ENCODE results near the gene MRPL54.

The MRPL54 gene

DNA sequence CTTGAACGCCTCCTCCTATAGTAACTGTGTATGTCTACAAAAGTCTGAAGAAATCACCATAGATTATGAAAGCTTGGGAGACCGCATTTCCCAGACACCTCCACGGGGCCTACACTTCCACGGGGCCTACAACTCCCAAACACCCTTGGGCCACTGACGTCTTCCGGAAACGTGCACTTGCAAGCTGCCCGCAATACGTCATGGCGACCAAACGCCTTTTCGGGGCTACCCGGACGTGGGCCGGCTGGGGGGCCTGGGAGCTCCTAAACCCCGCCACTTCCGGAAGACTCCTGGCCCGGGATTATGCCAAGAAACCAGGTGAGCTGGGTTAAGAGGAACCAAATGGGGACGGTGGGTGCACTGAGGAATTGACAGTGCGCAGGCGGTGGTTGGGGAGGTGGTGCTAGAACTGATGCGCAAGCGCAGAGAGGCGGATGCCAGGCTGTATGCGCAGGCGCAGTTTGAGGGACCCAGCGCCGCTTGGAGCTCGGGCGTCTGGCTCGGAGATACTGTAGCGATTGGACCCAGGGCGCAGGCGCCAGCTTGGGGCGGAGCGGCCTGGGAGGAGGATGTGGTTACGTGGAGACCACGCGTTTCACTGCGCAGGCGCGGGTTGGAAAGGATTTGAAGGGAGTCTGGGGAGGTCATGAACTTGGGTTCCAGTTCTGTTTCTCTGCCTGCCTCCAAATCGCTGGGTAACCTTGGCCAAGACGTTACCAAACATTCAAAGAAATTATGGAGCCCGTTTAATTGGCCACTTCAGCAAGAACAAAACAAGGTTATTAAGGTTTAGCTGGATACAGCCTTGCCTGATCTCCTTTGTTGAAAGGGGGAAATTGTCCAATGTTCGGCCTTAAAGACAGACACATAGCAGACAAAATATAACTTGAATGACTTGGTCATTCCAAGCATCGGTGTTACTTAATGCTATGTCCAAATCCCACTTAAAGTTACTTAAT, at the start of gene MRPL54:
Gene MRPL54 (plus strand): TSS at position 182 of the 959 bp plus-strand sequence. CDS start 19 bp downstream, at position 201.
- H3K4me3 ChIP-seq (ENCODE audit: low read depth, low read length): peak within 1 kb of the TSS; percentile 98
- TF ChIP-seq, protein P1, sequence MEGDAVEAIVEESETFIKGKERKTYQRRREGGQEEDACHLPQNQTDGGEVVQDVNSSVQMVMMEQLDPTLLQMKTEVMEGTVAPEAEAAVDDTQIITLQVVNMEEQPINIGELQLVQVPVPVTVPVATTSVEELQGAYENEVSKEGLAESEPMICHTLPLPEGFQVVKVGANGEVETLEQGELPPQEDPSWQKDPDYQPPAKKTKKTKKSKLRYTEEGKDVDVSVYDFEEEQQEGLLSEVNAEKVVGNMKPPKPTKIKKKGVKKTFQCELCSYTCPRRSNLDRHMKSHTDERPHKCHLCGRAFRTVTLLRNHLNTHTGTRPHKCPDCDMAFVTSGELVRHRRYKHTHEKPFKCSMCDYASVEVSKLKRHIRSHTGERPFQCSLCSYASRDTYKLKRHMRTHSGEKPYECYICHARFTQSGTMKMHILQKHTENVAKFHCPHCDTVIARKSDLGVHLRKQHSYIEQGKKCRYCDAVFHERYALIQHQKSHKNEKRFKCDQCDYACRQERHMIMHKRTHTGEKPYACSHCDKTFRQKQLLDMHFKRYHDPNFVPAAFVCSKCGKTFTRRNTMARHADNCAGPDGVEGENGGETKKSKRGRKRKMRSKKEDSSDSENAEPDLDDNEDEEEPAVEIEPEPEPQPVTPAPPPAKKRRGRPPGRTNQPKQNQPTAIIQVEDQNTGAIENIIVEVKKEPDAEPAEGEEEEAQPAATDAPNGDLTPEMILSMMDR (IDR thresholded peaks at IDR 0.05; ENCODE audit: low read depth, low read length): no peak

DNA sequence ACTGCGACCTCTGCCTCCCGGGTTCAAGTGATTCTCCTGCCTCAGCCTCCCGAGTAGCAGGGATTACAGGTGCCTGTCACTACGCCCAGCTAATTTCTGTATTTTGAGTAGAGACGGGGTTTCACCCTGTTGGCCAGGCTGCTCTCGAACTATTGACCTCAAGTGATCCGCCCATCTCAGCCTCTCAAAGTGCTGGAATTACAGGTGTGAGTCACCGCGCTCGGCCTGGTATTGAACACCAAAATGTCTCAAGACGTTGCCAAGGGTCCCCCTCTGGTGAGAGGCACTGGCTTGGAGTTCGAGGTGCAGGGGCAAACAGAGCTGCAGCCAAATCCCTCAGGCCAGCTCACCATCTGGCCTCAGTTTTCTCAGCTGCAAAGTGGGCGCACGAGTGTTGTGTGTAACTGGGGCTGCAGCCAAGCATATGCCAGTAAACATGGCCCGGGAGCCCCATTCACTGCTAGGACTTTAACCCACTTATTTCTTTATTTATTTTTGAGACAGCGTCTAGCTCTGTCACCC, 46.3 kb upstream of the MRPL54 start:
- TF ChIP-seq, protein P1 (IDR thresholded peaks at IDR 0.05; ENCODE audit: low read depth, low read length): no peak
- no peak overlapping the region for H3K4me3 ChIP-seq (ENCODE audit: low read depth, low read length)

DNA sequence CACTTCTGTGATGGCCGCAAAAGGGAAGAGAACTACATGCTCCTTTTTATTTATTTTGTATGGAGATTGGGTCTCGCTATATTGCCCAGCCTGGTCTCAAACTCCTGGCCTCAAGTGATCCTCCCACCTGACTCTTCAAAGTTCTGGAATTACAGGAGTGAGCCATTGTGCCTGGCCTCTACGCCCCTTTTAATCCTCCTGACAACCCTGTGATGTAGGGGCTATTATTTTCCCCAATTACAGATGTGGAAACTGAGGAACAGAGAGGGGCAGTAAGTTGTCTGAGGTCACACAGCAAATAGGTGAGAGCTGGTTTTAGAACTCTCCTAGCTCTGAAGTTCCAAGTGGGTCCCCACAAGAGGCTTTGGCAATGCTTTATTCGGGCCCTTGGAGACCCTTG, 42.6 kb upstream of the MRPL54 start:
- H3K4me3 ChIP-seq (ENCODE audit: low read depth, low read length): no peak overlapping the region
- TF ChIP-seq, protein P1 (IDR thresholded peaks at IDR 0.05; ENCODE audit: low read depth, low read length): no peak

DNA sequence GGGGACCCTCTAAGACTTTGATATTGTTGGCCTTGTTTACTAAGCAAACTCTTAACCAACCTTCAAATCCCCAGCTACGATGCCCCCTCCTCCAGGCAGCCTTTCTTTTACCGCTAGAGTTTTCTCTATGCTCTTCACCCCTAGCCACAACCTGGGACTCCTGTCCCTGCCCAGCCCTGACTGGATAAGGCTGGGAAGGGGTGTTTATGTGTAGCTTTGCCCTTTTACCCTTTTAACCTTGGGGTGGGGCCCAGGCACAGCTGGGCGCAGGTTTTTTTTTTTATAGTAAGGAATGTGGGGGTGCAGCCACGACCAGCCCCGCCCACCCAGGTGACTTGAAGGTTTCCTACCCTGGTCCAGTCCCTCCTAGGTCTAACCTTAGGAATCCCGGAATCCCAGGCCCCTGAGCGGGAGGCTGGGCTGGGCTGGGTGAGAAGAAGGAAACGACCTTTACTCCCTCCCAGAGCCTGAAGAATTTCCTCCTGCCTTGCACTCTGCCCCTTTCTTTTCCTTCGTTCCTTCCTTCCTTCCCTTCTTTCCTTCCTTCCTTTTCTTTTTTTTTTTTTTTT, 42.0 kb upstream of the MRPL54 start:
- H3K4me3 ChIP-seq (ENCODE audit: low read depth, low read length): no peak overlapping the region

DNA sequence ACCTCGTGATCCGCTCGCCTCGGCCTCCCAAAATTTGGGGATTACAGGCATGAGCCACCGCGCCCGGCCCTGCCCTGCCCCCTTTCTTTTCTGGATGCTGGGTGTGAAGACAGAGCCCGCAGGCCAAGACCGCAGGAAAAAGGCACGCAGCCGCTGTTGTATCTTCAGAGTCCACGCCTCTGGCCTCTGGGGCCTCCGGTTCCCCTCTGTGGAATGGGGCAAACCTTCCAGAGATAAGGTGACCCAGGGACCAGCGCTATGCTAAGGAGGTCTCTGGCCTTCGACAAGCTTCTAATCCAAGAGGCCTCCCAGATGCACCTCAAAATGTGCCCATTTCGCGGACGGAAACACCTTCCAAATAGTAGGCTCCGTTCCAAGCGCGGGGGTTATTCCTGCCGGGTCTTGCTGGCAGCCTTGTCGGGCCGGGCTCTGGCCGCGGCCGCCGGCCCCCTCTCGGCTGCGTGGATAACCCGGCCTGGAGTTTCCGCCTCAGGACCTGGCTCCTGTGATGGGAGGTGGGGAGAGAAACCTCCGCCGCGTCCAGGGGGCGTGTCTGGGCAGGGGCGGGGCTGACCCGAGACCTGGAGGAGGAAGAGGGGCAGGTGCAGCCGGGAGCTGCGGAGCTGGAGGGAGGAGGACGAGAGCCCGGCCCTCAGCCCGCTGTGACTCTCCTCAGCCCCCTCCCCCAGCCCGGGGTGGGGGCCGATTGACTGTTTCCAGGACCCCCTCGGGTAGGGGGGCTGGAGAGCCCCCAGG, 41.2 kb upstream of the MRPL54 start:
- H3K4me3 ChIP-seq (ENCODE audit: low read depth, low read length): no peak overlapping the region
- TF ChIP-seq, protein P1 (IDR thresholded peaks at IDR 0.05; ENCODE audit: low read depth, low read length): no peak

More for the DNA sequence above, 42.0 kb upstream of the MRPL54 start:
- TF ChIP-seq, protein P1 (IDR thresholded peaks at IDR 0.05; ENCODE audit: low read depth, low read length): no peak

DNA sequence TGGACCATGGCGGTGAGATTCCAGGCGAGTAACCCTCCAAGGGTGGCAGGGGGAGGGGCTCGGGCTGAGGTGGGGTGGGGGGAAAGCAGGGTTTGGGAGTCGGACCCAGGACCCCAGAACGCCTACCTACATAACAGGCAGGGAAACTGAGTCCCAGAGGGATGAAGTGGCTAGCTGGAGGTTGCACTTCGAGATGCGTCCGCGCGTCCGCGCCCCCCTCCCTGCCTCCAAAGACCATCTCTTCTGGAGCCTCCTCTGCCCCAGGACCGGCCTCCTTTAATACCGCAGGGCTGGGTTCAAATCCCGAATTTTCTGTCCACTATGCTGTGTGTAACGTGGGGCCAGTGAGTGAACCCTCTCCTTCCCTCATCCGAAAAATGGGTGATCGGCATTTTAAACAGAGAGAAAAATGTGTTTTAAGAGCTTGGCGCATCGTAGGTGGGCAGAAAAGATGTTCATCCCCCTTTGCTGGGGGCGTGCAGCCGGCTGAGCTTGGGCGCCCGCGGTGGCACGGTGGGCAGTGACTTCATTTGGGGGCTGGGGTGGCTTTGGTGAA, 40.5 kb upstream of the MRPL54 start:
- H3K4me3 ChIP-seq (ENCODE audit: low read depth, low read length): no peak overlapping the region
- TF ChIP-seq, protein P1 (IDR thresholded peaks at IDR 0.05; ENCODE audit: low read depth, low read length): no peak

All from WI38 (cell line).